Activated CD4-positive, alpha-beta T cell treated with anti-CD3 and anti-CD28 coated beads, Interleukin-2, amount 50 U/mL, for 24 hours (primary cell): ENCODE results near the gene C20orf141.
"Not testable (repeated sequence)": the region's sequence is repeated elsewhere in the genome, so short reads cannot be mapped to it uniquely, and the experiment has no call there.

Experiments
- DNase-seq, 2 donors: peaks; one replicate each; pipeline ENCODE4 v3.0.0-alpha.2; 2020; ENCODE audit warnings: low read depth in 1 of 2, low spot score in 1 of 2

The C20orf141 gene

GRCh38 chr20:2799688-2800520 lies 14.9 kb upstream of the C20orf141 start:
- no peak for DNase-seq

DNA sequence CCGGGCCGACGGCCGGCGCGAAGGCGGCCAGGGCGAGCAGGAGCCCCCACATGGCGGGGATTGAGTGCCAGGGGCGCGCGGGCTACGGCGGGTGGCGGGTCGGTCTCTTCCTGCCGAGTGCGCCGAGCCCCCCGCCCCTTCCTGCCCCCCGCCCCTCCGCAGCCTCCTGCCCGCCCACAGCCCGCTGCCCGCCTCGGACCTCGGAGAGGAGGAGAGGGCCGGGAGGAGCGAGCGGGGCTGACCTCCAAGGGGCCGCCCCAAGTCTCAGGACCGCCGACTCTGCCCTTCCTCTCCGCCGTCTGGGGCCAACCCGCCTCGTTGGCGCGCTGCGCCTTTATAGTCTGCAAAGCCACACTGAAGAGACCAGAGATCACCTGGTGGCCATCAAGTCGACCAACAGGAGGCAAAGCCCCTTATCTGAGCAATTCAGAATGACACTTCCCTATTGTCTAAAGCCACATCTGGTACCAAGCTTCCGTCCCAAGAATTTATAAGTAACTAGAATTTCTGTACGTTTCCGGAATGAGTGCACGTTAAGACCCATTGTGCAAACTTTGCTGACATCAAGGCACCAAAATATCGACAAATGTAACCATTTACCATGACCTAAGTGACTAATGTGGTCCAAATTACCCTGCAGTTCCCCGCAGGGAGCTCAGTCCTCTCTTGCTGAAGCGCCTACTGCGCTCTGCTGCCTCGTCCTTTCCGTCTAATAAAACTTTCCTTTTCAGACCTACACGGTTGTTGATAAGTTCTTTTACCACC lies 14.1 kb upstream of the C20orf141 start, which contains the start of gene CPXM1:
Gene CPXM1, minus strand, starts transcription at position 107 of the 765 bp plus-strand sequence. Its CDS starts 55 bp downstream, at position 52.
- DNase-seq: no peak

- no peak for DNase-seq
Observed at GRCh38 chr20:2801286-2801728, 13.5 kb upstream of the C20orf141 start.

DNA sequence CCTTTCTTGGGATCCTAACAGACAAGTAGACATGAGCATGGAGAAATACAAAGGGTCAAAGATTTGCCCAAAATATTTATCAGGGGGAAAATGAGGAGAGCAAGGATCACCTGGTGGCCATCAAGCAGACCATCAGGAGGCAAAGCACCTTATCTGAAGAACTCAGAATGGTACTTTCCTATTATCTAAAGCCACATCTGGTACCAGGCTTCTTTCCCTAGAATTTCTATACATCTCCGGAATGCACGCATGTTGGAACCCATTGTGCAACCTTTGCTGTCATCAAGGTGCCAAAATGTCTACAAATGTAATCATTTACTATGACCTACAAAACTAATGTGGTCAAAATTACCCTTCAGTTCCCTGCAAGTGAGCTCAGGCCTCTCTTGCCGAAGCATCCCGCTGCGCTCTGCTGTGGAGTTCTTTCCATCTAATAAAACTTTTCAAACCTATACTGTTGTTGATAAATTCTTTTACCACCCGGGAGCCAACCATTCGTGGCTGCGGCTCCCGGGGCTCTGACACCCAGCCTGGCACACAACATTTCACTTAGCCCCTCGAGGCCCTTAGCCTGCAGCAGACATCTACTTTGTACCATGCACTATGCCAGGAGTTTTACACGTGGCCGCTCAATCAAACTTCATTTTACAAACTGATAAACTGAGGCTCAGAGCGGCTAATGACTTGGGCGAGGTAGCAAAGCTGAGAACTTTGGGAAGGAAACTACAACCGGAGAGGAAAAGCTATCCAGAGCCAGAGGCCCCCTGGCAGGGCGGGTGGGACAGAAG lies 10.6 kb upstream of the C20orf141 start:
- no peak for DNase-seq

DNA sequence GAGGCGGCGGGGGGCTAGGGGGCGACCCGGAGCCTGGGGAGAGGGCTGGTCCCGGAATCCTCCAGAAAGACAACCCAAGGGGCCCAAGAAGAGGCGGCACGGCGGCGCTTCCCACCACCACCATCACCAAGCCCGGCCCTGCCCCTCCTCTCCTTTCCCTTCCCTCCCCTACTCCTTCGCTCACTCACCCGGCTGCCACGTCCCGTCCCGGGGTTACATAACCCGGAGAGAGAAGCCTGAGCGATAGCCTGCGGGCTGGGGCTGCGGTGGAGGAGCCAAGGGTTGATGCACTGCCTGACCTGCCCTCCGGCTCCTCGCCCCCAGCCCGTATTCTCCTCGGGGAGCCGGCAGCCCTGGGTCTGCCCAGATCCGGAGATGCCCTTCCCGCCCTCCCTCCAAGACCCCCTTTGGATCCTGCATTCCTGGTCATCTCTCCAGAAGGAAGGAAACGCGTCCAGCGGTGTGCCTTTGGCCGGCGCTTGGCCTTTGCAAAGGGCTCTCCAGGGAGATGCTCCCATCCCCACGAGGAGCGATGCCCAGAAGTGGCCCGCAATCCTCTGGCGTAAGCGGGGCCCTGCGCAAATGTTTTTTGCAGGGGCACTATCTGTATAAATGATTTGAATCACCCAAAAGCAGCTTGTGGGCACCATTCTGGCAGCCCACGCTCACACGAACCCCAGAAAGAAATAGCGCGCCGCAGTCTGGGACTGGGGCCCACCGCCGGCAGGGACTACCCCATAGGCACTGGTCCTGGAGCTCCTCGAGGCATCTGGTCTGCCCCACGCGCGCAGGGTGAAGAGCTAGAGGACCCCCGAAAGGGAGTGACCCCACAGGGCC lies 9.7 kb upstream of the C20orf141 start:
- no peak for DNase-seq

- DNase-seq: no peak
Observed at GRCh38 chr20:2805689-2806350, 9.0 kb upstream of the C20orf141 start.

DNA sequence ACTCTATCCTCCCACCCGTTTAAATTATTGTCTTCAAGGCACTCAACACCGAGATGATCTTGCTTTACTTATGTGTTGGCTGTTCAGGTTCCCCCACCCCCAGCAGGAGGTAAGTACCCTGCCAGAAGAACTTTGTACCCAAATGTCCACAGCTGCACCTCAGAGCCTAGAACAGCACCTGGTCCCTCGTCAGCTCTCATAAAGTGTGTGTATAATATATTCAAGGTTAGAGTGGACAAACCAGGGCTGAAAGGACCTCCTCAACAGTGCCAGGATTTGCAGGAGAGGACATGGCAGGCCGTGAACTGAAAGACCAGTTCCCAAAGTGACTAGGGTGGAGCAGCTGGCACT lies 8.5 kb upstream of the C20orf141 start:
- DNase-seq: no peak

DNA sequence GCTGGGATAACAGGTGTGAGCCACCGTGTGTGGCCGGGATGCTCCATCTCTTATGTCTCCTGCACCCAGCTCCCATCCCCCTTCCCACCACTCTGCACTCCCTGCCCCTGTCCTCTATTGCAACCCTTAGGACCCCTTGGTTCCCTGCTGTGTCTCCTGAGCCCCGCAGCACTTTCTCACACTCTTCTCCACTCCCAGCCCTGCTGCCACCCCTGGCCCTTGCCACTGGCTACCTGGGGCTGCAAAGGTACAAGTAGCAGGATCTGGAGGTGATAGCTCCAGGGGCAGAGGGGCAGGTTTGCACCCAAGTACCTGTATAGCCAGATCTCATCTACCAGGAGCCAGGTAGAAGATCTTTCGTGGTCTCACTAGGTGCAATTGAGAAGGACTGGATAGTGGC lies 7.8 kb upstream of the C20orf141 start:
- DNase-seq: no peak

DNA sequence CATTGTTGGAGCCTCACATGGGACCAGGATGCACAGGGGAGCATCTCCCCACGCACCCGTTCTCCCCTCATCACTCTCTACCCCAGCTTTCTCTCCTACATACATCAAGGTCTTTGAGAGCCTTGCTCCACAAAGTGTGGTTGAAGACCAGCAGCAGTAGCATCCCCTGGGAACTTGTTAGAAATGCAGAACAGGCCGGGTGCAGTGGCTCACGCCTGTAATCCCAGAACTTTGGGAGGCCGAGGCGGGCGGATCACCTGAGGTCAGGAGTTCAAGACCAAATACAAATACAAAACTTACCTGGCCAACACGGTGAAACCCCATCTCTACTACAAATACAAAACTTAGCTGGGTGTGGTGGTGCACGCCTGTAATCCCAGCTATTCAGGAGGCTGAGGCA lies 6.9 kb upstream of the C20orf141 start:
- DNase-seq: not testable (repeated sequence)

GRCh38 chr20:2809690-2810089 lies 5.1 kb upstream of the C20orf141 start:
- no peak for DNase-seq

GRCh38 chr20:2812189-2812588 lies 2.6 kb upstream of the C20orf141 start:
- no peak for DNase-seq

DNA sequence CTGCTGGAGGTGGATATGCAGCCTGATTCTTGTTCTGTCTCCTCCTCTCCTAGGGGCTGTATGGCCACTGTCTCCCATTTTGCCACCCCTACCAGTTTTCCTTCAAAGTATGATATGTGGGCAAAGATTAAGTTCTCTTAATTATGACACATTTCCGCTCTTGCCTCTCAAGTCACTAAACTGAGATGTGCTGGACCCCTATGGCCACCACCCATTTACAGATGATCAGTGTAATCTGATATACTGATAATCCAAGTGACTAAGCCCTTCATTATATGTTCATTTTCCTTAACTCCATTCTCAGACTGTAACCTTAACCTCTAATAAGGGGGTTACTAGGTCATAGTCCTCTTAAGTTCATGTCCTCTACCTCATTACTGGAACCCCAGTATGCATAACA lies 711 bp upstream of the C20orf141 start:
- DNase-seq: no peak

- no peak for DNase-seq
Observed at GRCh38 chr20:2815242-2815900, 584 bp downstream of the C20orf141 start.

GRCh38 chr20:2816030-2816582 lies 1.3 kb downstream of the C20orf141 start, which contains the start of gene TMEM239:
TMEM239 (plus strand) TSS chr20:2816364; CDS start chr20:2816555, 191 bp downstream.
- no peak for DNase-seq

GRCh38 chr20:2816583-2817340 lies 2.0 kb downstream of the C20orf141 start:
- no peak for DNase-seq

DNA sequence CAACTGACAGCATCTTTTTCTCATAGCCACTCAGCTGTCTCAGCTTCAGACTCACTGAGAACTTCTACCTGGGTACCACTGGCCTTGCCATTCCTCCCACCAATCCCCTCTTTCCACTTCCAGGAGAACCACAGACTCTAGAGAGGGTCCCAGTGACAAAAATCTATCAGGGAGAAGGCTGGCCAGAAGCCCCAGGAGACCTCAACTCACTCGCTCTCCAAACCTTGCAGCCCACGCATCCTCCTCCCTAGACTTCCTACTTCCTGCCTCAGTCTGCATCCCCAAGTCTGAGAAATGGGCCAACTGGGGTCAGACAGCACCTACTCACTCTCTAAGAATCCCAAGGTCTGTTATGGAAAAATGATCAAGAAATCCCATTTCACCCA lies 2.5 kb downstream of the C20orf141 start:
- DNase-seq: no peak

DNA sequence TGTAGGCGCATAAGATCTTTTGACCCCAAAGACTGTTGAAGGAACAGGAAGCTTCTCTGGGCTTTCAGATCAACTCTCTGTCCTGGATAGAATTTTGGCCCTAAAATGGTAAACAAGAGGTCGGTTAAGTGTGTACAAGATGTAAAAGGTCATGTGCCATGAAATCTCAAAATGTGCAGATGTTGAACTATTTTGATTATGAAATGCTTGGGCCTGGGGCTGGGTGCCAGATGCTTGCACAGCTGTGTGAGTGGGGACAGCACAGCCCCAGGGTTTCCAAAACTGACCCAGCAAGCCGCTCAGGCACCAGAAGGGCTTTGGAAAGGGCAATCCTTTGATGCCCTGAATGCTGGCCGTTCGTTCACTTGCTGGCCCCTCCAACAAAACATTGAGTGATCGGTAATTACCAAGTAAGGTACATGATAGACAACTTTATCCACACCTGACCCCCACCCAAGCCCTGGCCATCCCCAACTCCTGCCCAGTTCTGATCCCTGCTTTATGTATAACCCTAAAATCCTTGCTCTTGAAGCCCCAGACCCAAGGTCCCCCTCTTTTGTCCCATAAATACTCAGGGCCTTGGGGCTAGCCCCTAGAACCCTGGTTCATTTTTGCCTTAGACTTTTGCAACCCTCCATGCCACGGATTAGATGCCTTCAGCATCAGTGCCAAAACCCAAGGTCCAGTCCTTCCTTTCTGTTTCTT lies 3.3 kb downstream of the C20orf141 start:
- DNase-seq: no peak
